PC-3 (cell line): ENCODE results near the gene IL19. TPM values are rescaled to one million over a fixed set of nuclear protein-coding genes. Genes with fewer than 3 reads are reported as not detected.
A peak's percentile ranks its signal among the peaks of the same experiment; 100 is the strongest.

Source experiments
- ATAC-seq: fragments of 200-7000 bp; cut with Tn5 transposase; 2 replicates; pipeline ENCODE4 v1.9.1; 2020; ENCODE audit warnings: mild to moderate bottlenecking, moderate library complexity
- BruUV-seq: library from RNA; stranded (reverse); fragments of 400-500 nt; replicated peaks from 2 replicates; lab custom pipeline; 2021; lab: Mats Ljungman, UMichigan
- CTCF ChIA-PET: fragments of 300-600 bp; sonication (Branson Sonifier 250); formaldehyde crosslinking; loops from one replicate; lab custom pipeline; 2022; ENCODE audit warnings: antibody characterized with exemption; lab: Charles Lee
- POLR2A ChIA-PET: fragments of 300-600 bp; sonication (Branson Sonifier 250); formaldehyde crosslinking; loops from one replicate; lab custom pipeline; 2022; ENCODE audit warnings: antibody characterized with exemption; ENCODE audit not compliant: unreplicated experiment; lab: Charles Lee
- DNase-seq: peaks from one replicate; pipeline ENCODE4 v3.0.0-alpha.2; 2015
- H2AFZ ChIP-seq: fragments of 300-600 bp; sonication (generic); 2 replicates; pipeline ENCODE4 v1.6.0; 2016; ENCODE audit warnings: antibody characterized with exemption, low read length
- H3F3A ChIP-seq: fragments of 300-600 bp; sonication (generic); one replicate; pipeline ENCODE4 v1.6.0; 2017; ENCODE audit warnings: antibody characterized with exemption, low read length, control low read depth, mild to moderate bottlenecking; ENCODE audit not compliant: unreplicated experiment
- H3K27ac ChIP-seq: fragments of 300-600 bp; sonication (generic); 2 replicates; pipeline ENCODE4 v1.5.1; 2016; ENCODE audit warnings: mild to moderate bottlenecking, low read length
- H3K27me3 ChIP-seq: fragments of 300-600 bp; sonication (generic); 2 replicates; pipeline ENCODE4 v1.6.1; 2016; ENCODE audit warnings: low read length, mixed read lengths
- H3K36me3 ChIP-seq: fragments of 300-600 bp; sonication (generic); 2 replicates; pipeline ENCODE4 v1.6.1; 2016; ENCODE audit warnings: low read depth, mixed run types, low read length, mixed read lengths
- H3K4me1 ChIP-seq: fragments of 300-600 bp; sonication (generic); 2 replicates; pipeline ENCODE4 v1.5.1; 2016; ENCODE audit warnings: low read length; ENCODE audit not compliant: insufficient read depth
- H3K4me2 ChIP-seq: fragments of 300-600 bp; sonication (generic); 2 replicates; pipeline ENCODE4 v1.6.0; 2016; ENCODE audit warnings: low read length
- H3K4me3 ChIP-seq: fragments of 300-600 bp; sonication (generic); 2 replicates; pipeline ENCODE4 v1.5.1; 2016; ENCODE audit warnings: mild to moderate bottlenecking, low read length, mixed read lengths
- H3K79me2 ChIP-seq: fragments of 300-600 bp; sonication (generic); 2 replicates; pipeline ENCODE4 v1.6.1; 2017; ENCODE audit warnings: low read length, mixed read lengths
- H3K9ac ChIP-seq: fragments of 300-600 bp; sonication (generic); 2 replicates; pipeline ENCODE4 v1.6.0; 2016; ENCODE audit warnings: mild to moderate bottlenecking, low read length
- H3K9me2 ChIP-seq: fragments of 300-600 bp; sonication (generic); replicated peaks from 2 replicates; pipeline ENCODE4 v1.6.1; 2016; ENCODE audit warnings: mixed run types, low read length, mixed read lengths
- H3K9me3 ChIP-seq: fragments of 300-600 bp; sonication (generic); 2 replicates; pipeline ENCODE4 v1.6.1; 2016; ENCODE audit warnings: low read length, mixed read lengths
- H4K20me1 ChIP-seq: fragments of 300-600 bp; sonication (generic); 2 replicates; pipeline ENCODE4 v1.6.1; 2016; ENCODE audit warnings: low read length, mixed read lengths
- CTCF ChIP-seq: fragments of 300-600 bp; sonication (generic); conservative IDR thresholded peaks from 2 replicates; pipeline ENCODE4 v1.5.1; 2017; ENCODE audit warnings: antibody characterized with exemption, low read depth, mild to moderate bottlenecking, low read length
- EZH2 ChIP-seq: fragments of 300-600 bp; sonication (generic); IDR thresholded peaks from one replicate; pipeline ENCODE4 v1.6.1; 2017; ENCODE audit warnings: antibody characterized with exemption, mild to moderate bottlenecking, low read length; ENCODE audit not compliant: unreplicated experiment
- EZH2phosphoT487 ChIP-seq: fragments of 300-600 bp; sonication (generic); IDR thresholded peaks from 2 replicates; pipeline ENCODE4 v1.6.1; 2018; ENCODE audit warnings: mild to moderate bottlenecking, antibody characterized with exemption, low read length, borderline replicate concordance
- intact Hi-C: fragments of 100-400 bp; cut with micrococcal nuclease; formaldehyde crosslinking; loops from 2 replicates; pipeline ENCODE4 v1.9.0; 2023
- total RNA-seq: library from RNA; depleted of rRNA; stranded (reverse); fragments of >200 nt; gene quantifications from 2 replicates; pipeline ENCODE4 v1.2.3, GENCODE V29; 2014

The IL19 gene
- total RNA-seq, 1 experiment from 2014 or later: not detected

DNA sequence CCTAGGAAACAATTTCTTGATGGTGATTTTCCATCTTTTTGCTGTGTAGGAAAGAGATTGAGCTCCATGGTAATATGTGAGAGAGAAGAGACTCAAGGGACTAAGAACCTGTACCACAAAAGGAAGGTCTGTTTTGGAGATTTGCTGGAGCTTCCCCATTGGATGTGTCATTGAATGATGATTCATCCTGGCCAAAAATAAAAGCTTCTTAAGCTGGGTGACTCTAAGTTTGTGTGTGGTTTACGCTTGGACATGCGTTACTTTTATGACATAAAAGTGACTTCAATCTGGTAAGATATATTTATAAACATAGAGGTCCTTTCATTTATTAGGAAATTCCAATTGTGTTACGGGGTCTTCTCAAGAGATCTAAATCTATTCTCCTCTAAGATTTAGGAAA, 17.4 kb upstream of the IL19 start:
- H3K4me3 ChIP-seq: no peak overlapping the region
- no peak for TF ChIP-seq CTCF
- TF ChIP-seq EZH2phosphoT487: no peak
- TF ChIP-seq EZH2: no peak
- no peaks in the 10 kb centered on the region for H3K36me3 ChIP-seq
- no peaks in the 10 kb centered on the region for H4K20me1 ChIP-seq
- DNase-seq (peak; percentile 58), ATAC-seq (no peak)
- H3K27ac ChIP-seq: no peak overlapping the region
- no TSS peak for BruUV-seq
- peaks cover 10% of the 10 kb centered on the region for H3K4me1 ChIP-seq
- intact Hi-C loops: no loop called here
- ChIA-PET POLR2A (no interaction called here), CTCF (no interaction called here)
- H3F3A ChIP-seq: no peaks in the 10 kb centered on the region
- peaks cover 14% of the 10 kb centered on the region for H3K27me3 ChIP-seq
- H3K4me2 ChIP-seq: no peak overlapping the region
- no peaks in the 10 kb centered on the region for H3K79me2 ChIP-seq
- no peaks in the 10 kb centered on the region for H3K9me3 ChIP-seq
- H2AFZ ChIP-seq: no peak overlapping the region
- no peaks in the 10 kb centered on the region for H3K9me2 ChIP-seq
- H3K9ac ChIP-seq: no peak overlapping the region

DNA sequence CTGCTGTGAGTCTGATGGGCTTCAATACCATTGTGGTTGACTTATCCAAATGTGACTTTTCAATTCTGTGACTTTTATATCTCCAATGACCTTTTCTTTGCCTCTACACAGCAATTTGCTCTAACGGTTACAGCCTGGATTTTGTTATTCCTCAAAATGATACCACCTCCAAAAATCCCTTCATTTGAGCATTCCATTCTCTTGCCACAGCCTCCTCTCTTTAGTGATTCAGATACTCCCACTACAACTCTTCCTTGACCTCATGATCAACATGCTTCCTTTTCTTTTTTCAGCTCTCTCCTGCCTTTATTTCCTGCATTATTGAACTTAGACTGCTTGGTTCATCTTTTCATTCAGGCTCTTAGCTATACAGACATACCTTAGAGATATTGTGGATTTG, 16.6 kb upstream of the IL19 start:
- no peak for TF ChIP-seq CTCF
- TF ChIP-seq EZH2: no peak
- TF ChIP-seq EZH2phosphoT487: no peak
- ChIA-PET CTCF (no interaction called here), POLR2A (no interaction called here)
- DNase-seq (no peak), ATAC-seq (no peak)
- Histone ChIP-seq H4K20me1 (no peaks in the 10 kb centered on the region), H2AFZ (no peak overlapping the region), H3K9ac (no peak overlapping the region), H3K36me3 (no peaks in the 10 kb centered on the region), H3K4me2 (no peak overlapping the region), H3K79me2 (no peaks in the 10 kb centered on the region), H3K9me3 (no peaks in the 10 kb centered on the region), H3K27me3 (peaks cover 14% of the 10 kb centered on the region), H3K4me1 (peaks cover 10% of the 10 kb centered on the region), H3K27ac (no peak overlapping the region), H3K9me2 (no peaks in the 10 kb centered on the region), H3K4me3 (no peak overlapping the region), H3F3A (no peaks in the 10 kb centered on the region)
- no TSS peak for BruUV-seq
- intact Hi-C loops: no loop called here

GRCh38 chr1:206757524-206758266, 12.9 kb upstream of the IL19 start:
- CTCF ChIA-PET: interaction anchor here (0.6 kb wide), 1 partner anchor 145 kb away, joined by 3 read pairs; no protein-coding TSS in a partner anchor
- H3K36me3 ChIP-seq: no peaks in the 10 kb centered on the region
- TF ChIP-seq EZH2 (no peak), CTCF (no peak)
- no peak overlapping the region for H3K4me3 ChIP-seq
- no peak overlapping the region for H3K9ac ChIP-seq
- H2AFZ ChIP-seq: peak overlapping the region; percentile 11; the same call in 1 of the 2 replicates
- peak; percentile 76 for DNase-seq
- intact Hi-C loops: no loop called here
- no peaks in the 10 kb centered on the region for H3K79me2 ChIP-seq
- peak overlapping the region; percentile 23 for H3K4me2 ChIP-seq
- no peak overlapping the region for H3K27ac ChIP-seq
- peaks cover 23% of the 10 kb centered on the region for H3K27me3 ChIP-seq
- H3K4me1 ChIP-seq: peaks cover 10% of the 10 kb centered on the region
- no peaks in the 10 kb centered on the region for H3K9me2 ChIP-seq
- POLR2A ChIA-PET: interaction anchor here (0.6 kb wide), 1 partner anchor 138 kb away, joined by 4 read pairs; no protein-coding TSS in a partner anchor
- H4K20me1 ChIP-seq: no peaks in the 10 kb centered on the region
- no TSS peak for BruUV-seq
- no peaks in the 10 kb centered on the region for H3F3A ChIP-seq
- ATAC-seq: peak; percentile 78
- no peaks in the 10 kb centered on the region for H3K9me3 ChIP-seq
